ENCODE data around the gene EPHA3.

Gene EPHA3

GRCh38 chr3:89107461-89108290 is at the start of gene EPHA3:
TSS of gene EPHA3 (plus strand) at chr3:89107621. CDS start at chr3:89107749, 128 bp downstream.
- DNase-seq = no peak

- DNase-seq = no peak
These were observed 49.0 kb upstream of the EPHA3 start for GRCh38 chr3:89058371-89058770.

GRCh38 chr3:89059211-89059925 is 48.1 kb upstream of the EPHA3 start:
- peak; percentile 41 for DNase-seq

- no peak for DNase-seq
These were observed 46.2 kb upstream of the EPHA3 start for GRCh38 chr3:89061259-89061658.

- no peak for DNase-seq
These were observed 39.7 kb upstream of the EPHA3 start for GRCh38 chr3:89067736-89068135.

GRCh38 chr3:89072642-89073041 is 34.8 kb upstream of the EPHA3 start:
- no peak for DNase-seq

GRCh38 chr3:89079944-89080343 is 27.5 kb upstream of the EPHA3 start:
- no peak for DNase-seq

- DNase-seq = no peak
These were observed 19.6 kb upstream of the EPHA3 start for GRCh38 chr3:89087851-89088250.

- DNase-seq = no peak
These were observed 9.2 kb upstream of the EPHA3 start for GRCh38 chr3:89098173-89098572.

GRCh38 chr3:89098964-89099585 is 8.3 kb upstream of the EPHA3 start:
- DNase-seq = no peak

GRCh38 chr3:89101251-89101650 is 6.2 kb upstream of the EPHA3 start:
- DNase-seq = no peak

- no peak for DNase-seq
These were observed 5.5 kb upstream of the EPHA3 start for GRCh38 chr3:89101921-89102320.

- no peak for DNase-seq
These were observed 2.9 kb upstream of the EPHA3 start for GRCh38 chr3:89104499-89104898.

GRCh38 chr3:89105503-89105902 is 1.9 kb upstream of the EPHA3 start:
- no peak for DNase-seq

GRCh38 chr3:89108291-89108550 is 800 bp downstream of the EPHA3 start:
- DNase-seq = no peak

GRCh38 chr3:89113344-89113743 is 5.9 kb downstream of the EPHA3 start:
- no peak for DNase-seq

GRCh38 chr3:89113893-89114840 is 6.7 kb downstream of the EPHA3 start:
- DNase-seq = no peak

GRCh38 chr3:89114841-89115223 is 7.4 kb downstream of the EPHA3 start:
- DNase-seq = no peak

- no peak for DNase-seq
These were observed 9.1 kb downstream of the EPHA3 start for GRCh38 chr3:89116476-89116875.

GRCh38 chr3:89138048-89138447 is 30.6 kb downstream of the EPHA3 start:
- no peak for DNase-seq

- no peak for DNase-seq
These were observed 32.4 kb downstream of the EPHA3 start for GRCh38 chr3:89139870-89140269.

GRCh38 chr3:89144080-89144479 is 36.7 kb downstream of the EPHA3 start:
- DNase-seq = no peak

- no peak for DNase-seq
These were observed 38.6 kb downstream of the EPHA3 start for GRCh38 chr3:89145995-89146394.
